ENCODE measurements around the gene FBXW12.

The FBXW12 gene

DNA sequence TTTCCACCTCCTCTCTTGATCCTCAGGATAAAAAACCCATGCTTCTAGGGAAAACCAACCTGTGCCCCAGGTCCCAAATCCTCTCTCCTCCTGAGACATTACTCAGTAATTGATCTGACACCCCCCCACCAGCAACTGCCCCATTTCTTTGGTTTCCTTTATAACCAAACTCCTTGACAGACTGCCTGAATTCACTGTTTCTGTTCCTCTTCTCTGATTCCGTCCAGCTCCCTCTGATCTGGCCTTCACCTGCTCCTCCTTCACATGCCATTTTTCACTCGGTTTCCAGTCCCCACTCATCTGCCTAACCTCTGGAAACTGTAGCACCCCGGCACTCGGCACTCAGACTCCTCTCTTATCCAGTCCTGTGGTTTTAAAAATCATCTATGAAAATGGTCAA is 65.8 kb downstream of the FBXW12 start:
- no peak for DNase-seq

DNA sequence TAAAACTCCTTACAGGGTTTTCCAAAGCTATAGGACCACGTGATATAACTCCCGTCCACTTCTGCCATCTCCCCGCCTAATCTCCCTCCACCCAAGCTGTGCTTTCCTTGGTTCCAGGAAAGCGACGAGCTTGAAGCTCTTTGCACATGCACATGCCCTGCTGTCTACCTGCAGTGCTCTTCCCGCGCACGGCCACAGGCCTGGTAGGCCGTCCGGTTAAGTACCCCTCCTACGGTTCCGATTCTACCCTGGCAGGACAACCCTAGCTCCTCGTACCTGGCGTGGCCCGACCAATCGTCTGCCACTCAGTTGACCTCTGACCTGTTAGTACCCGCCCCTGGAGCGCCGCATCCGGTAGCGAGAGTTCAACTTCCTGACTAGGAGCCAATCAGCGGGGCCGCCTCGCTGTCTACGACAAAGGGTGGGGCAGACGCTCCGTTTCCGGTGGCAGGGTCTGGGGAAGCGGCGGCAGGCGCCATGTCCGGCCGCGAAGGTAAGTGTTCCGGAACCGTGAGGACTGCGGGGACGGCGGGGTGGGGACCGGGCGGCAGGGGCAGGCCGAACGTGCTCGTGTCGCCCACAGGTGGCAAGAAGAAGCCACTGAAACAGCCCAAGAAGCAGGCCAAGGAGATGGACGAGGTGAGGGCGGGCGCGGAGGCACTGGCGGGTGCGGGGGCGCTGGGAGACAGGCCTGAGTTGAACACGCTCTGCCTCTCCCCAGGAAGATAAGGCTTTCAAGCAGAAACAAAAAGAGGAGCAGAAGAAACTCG is 68.0 kb downstream of the FBXW12 start, which contains the start of the genes CCDC51 and TMA7:
TSS of gene CCDC51 (minus strand) at position 300 of the 770 bp plus-strand sequence. CDS start 4,991 bp downstream, outside the sequence.
TSS of gene TMA7 (plus strand) at position 438 of the 770 bp plus-strand sequence. CDS start at position 478, 40 bp downstream.
- DNase-seq = peak; percentile 94

DNA sequence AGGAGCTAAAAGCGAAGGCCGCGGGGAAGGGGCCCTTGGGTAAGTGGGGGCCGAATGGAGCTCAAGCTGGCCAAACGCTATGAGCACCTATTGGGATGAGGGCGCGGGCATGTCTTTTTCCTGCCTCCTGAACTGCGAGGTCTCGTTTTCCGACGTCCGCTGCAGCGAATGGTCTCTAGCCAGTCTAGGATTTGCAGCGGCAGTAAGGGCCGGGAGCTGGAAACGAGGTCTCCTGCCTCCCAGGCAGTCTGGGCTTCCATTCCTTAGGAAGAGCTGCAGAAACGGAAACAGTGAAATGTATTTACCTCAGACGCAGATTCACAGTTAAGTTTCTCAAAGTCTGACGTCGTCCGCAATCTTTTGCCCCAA is 68.6 kb downstream of the FBXW12 start:
- DNase-seq = no peak

DNA sequence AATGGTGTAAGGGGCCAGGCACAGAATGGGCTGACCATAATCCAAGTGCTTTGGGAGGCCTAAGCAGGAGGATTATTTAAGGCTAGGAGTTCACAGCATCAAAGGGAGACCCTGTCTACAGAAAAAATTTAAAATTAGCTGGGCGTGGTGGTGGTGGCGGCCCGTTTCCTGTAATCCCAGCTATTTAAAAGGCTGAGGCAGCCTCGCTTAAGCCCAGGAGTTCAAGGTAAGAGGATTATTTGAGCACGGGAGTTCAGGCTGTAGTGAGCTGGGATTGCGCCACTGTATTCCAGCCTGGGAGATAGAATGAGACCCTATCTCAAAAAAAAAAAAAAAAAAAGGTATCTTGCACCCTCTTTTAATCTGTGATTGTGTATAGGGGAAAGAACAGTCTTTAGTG is 69.9 kb downstream of the FBXW12 start:
- no peak for DNase-seq

Measured in NCI-H2171 treated with DMSO at 0.1 percent for 48 hours (cell line).